Mucosa of descending colon (tissue), 3 donors: ENCODE measurements around the gene TAF11L10. TPM values are rescaled to one million over a fixed set of nuclear protein-coding genes. Genes with fewer than 3 reads are reported as not detected.
"Not testable (repeated sequence)": the region's sequence is repeated elsewhere in the genome, so short reads cannot be mapped to it uniquely, and the experiment has no call there.

Experiments used
- ATAC-seq: fragments of 200-7000 bp; cut with Tn5 transposase; one replicate; pipeline ENCODE4 v1.9.1; 2020; ENCODE audit warnings: mild to moderate bottlenecking, moderate library complexity
- DNase-seq, 3 donors: peaks; one replicate each; pipeline ENCODE4 v3.0.0-alpha.2; 2020
- H3K36me3 ChIP-seq: fragments of 200-600 bp; one replicate; pipeline ENCODE4 v1.8.0; 2021; ENCODE audit warnings: low read depth, mild to moderate bottlenecking
- H3K4me1 ChIP-seq: fragments of 200-600 bp; one replicate; pipeline ENCODE4 v1.8.0; 2021; ENCODE audit warnings: low read depth, mild to moderate bottlenecking
- H3K4me3 ChIP-seq: fragments of 200-600 bp; one replicate; pipeline ENCODE4 v1.8.0; 2021; ENCODE audit warnings: mild to moderate bottlenecking
- H3K9me3 ChIP-seq: fragments of 200-600 bp; one replicate; pipeline ENCODE4 v1.8.0; 2021; ENCODE audit warnings: mild to moderate bottlenecking
- CTCF ChIP-seq: fragments of 200-600 bp; IDR thresholded peaks from one replicate; pipeline ENCODE4 v1.8.0; 2022; ENCODE audit warnings: antibody characterized with exemption, mild to moderate bottlenecking
- intact Hi-C, 2 donors: fragments of 100-400 bp; cut with DNase I in 1 of 2; cut with micrococcal nuclease in 1 of 2; formaldehyde crosslinking; loops; one replicate each; pipeline versions ENCODE4 v1.11.0 to v1.11.1; 2022; cut with DNase I, micrococcal nuclease
- total RNA-seq, 3 donors: library from RNA; stranded (reverse); fragmentation: NEBNext Ultra II Directional in 2 of 3; extraction: Animal tissue kit (Norgen Biotek cat#: 25700) in 2 of 3; gene quantifications; one replicate each; pipeline versions ENCODE4 v1.2.1 to v1.2.4, GENCODE V29; 2021 to 2023
- donor health status: DM: no; HTN: no; CAD: no; lungs with moderate emphysema.
- donor health status: DM: no; HTN: no; CAD: no.
- donor health status: DM: no; HTN: yes; CAD: no.

The TAF11L10 gene
- total RNA-seq, 3 donors from 2014 or later: not detected

DNA sequence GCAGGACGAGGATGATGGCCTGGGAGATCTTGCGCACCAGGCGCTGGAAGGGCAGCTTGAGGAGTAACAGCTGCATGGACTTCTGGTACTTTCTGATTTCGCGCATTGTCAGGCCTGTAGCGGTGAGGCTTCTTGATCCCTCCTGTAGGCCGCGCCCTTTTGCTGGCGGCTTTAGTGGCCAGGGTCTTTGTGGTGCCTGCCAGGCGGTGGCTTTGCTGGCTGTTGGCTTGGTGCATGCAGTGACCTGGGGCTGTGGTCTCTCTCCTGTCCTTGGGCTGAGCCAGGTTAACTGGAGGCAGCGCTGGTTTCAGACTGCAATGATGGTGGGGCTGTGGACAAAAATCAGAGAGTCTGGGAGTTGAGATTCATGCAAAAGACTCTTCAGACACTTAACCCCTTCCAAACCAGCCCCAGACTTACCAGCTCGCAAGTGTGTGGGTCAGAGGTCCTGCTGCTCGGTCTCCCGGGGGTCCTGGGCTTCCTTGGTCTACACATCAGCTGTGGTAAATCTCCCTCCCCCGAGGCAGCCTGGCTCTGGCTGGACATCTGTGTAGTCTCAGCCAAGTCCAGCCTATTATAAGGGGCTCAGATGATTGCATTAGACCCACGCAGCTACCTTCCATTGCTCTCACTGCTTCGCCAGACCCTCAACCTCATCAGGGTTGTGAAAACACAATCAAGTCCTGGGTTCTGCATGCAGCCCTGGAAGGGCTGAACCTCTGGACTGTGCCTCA, 17.4 kb upstream of the TAF11L10 start:
- Histone ChIP-seq H3K4me1 (no peaks in the 10 kb centered on the region), H3K9me3 (no peaks in the 10 kb centered on the region), H3K4me3 (no peak overlapping the region), H3K36me3 (no peaks in the 10 kb centered on the region)
- DNase-seq (no peak), ATAC-seq (no peak)
- intact Hi-C loops: no loop called here
- no peak for TF ChIP-seq CTCF

DNA sequence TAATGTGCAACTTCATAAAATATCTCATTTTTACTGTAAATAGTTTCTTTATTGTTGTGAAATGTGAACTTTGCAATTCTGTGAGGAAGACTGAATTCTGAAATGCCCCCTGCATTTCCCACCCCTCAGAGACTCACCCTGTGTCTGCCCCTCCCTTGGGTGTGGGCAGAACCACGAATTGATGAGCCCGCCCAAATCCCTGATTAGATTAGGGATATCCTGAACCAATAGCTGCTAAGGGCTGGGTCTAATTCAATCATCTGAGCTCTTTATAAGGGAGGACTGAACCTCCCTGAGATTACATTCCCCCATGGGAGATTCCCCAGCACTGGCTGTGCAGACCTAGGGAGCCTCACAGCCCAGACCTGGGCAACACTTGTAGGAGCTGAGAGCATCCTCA, 12.5 kb upstream of the TAF11L10 start, which contains the start of gene TAF11L12:
Gene TAF11L12 (plus strand): TSS at position 301 of the 400 bp plus-strand sequence.
- H3K4me3 ChIP-seq, H3K9me3 ChIP-seq, intact Hi-C loops, H3K36me3 ChIP-seq, ATAC-seq, H3K4me1 ChIP-seq, DNase-seq: not testable (repeated sequence)

GRCh38 chr5:17607461-17607860, 9.8 kb upstream of the TAF11L10 start:
- intact Hi-C loops, H3K4me1 ChIP-seq, ATAC-seq, H3K36me3 ChIP-seq, H3K9me3 ChIP-seq, H3K4me3 ChIP-seq, DNase-seq: not testable (repeated sequence)

GRCh38 chr5:17604951-17605350, 7.3 kb upstream of the TAF11L10 start:
- Histone ChIP-seq H3K36me3 (no peaks in the 10 kb centered on the region), H3K9me3 (no peaks in the 10 kb centered on the region), H3K4me1 (no peaks in the 10 kb centered on the region), H3K4me3 (no peak overlapping the region)
- DNase-seq (no peak), ATAC-seq (no peak)
- no peak for TF ChIP-seq CTCF
- intact Hi-C loops: no loop called here

- DNase-seq, H3K36me3 ChIP-seq, intact Hi-C loops, H3K4me1 ChIP-seq, ATAC-seq, H3K4me3 ChIP-seq, H3K9me3 ChIP-seq: not testable (repeated sequence)
Observed at GRCh38 chr5:17603880-17604279, 6.3 kb upstream of the TAF11L10 start, which contains the start of gene TAF11L11. TAF11L11 (plus strand) TSS chr5:17604183.

- H3K9me3 ChIP-seq, H3K4me1 ChIP-seq, H3K4me3 ChIP-seq, intact Hi-C loops, ATAC-seq, H3K36me3 ChIP-seq: not testable (repeated sequence)
- DNase-seq: peak in 1 of 3 donors; percentile 30
Observed at GRCh38 chr5:17594255-17594654, 3.4 kb downstream of the TAF11L10 start, which contains the start of gene TAF11L9. TAF11L9 (minus strand) TSS chr5:17594394.

DNA sequence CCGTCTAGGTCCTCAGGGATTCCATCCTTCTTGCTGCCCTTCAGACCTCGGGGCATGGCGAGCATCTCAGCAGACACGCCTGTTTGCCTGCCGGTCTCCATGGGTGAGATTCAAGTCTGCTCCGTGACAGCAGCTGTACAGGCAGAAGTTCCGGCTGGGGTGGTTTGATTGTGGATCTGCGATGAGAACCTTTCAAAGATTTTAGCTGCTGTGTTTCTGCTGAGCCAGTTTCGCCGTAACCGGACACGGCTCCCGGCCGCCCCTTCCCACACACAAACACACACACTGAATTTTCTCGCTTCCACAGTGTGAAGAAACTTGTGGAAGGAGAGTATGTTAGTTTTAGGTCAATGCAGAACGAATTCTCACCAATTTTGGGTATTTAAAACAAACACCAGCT, 6.8 kb downstream of the TAF11L10 start, which contains the start of gene TAF11L8:
Gene TAF11L8 (minus strand): TSS at position 101 of the 400 bp plus-strand sequence.
- H3K4me1 ChIP-seq, H3K4me3 ChIP-seq, DNase-seq, ATAC-seq, intact Hi-C loops, H3K9me3 ChIP-seq, H3K36me3 ChIP-seq: not testable (repeated sequence)

DNA sequence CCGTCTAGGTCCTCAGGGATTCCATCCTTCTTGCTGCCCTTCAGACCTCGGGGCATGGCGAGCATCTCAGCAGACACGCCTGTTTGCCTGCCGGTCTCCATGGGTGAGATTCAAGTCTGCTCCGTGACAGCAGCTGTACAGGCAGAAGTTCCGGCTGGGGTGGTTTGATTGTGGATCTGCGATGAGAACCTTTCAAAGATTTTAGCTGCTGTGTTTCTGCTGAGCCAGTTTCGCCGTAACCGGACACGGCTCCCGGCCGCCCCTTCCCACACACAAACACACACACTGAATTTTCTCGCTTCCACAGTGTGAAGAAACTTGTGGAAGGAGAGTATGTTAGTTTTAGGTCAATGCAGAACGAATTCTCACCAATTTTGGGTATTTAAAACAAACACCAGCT, 12.0 kb downstream of the TAF11L10 start, which contains the start of gene TAF11L7:
Gene TAF11L7 (minus strand): TSS at position 101 of the 400 bp plus-strand sequence.
- H3K4me3 ChIP-seq, H3K9me3 ChIP-seq, DNase-seq, H3K4me1 ChIP-seq, H3K36me3 ChIP-seq, intact Hi-C loops, ATAC-seq: not testable (repeated sequence)

Other genes starting within 250 kb of the TAF11L10 start
- gene TAF11L2, start 99.6 kb downstream of the TAF11L10 start, total RNA-seq: not detected
- gene TAF11L3, start 79.5 kb downstream of the TAF11L10 start, total RNA-seq: not detected
- gene TAF11L4, start 76.0 kb downstream of the TAF11L10 start, total RNA-seq: not detected
- not detected for gene TAF11L5, start 72.6 kb downstream of the TAF11L10 start, total RNA-seq
- not detected for gene TAF11L6, start 69.2 kb downstream of the TAF11L10 start, total RNA-seq
- gene TAF11L7, start 12.1 kb downstream of the TAF11L10 start, total RNA-seq: not detected
- not detected for gene TAF11L8, start 6.9 kb downstream of the TAF11L10 start, total RNA-seq
- gene TAF11L9, start 3.4 kb downstream of the TAF11L10 start, total RNA-seq: not detected
- not detected for gene TAF11L11, start 6.4 kb upstream of the TAF11L10 start, total RNA-seq
- not detected for gene TAF11L12, start 12.6 kb upstream of the TAF11L10 start, total RNA-seq
- gene TAF11L13, start 34.3 kb upstream of the TAF11L10 start, total RNA-seq: not detected
- not detected for gene TAF11L14, start 36.6 kb upstream of the TAF11L10 start, total RNA-seq